NCI-H345 (cell line): ENCODE measurements around the gene TMEM223.
"Not testable (repeated sequence)": the region's sequence is repeated elsewhere in the genome, so short reads cannot be mapped to it uniquely, and the experiment has no call there.

Experiments used
- DNase-seq: peaks from one replicate; lab custom pipeline; 2025; lab: John Stamatoyannopoulos, UW

TMEM223 gene

DNA sequence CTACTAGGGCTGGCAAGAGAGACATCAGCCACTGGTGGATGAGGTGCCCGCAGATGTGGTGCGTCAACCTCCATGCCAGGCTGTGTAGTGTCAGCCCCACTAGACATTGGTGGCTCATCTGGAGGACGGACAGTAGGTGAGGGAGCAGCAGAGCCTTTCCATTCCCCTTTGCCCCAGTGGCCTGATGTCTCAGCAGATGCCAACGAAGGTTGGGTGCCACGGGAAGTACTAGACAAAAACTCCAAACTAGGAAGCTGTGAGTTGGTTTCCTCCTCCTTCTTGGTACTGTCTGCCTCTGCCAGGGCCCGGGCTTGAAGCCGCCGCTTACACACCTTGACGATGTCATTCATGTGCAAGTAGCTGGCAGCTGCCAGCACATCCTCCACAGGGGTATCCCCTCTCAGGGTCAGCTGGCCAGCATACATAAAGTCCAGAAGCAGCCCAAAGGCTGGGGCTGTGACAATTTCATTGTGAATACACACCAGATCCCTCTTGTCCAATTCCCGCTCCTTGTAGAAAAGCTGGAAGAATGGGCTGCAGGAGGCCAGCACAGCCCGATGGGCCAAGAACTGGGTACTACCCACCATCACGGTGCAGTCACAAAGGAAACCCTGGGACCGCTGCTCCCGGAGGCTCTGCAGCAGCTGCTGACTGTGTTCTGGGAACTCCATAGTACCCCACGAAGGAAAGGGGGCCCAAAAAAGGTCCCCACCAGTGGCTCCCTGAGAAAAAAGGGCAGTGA lies 38.6 kb downstream of the TMEM223 start:
- DNase-seq, result no peak

- no peak for DNase-seq
These were observed 39.5 kb downstream of the TMEM223 start for GRCh38 chr11:62752177-62752785.

DNA sequence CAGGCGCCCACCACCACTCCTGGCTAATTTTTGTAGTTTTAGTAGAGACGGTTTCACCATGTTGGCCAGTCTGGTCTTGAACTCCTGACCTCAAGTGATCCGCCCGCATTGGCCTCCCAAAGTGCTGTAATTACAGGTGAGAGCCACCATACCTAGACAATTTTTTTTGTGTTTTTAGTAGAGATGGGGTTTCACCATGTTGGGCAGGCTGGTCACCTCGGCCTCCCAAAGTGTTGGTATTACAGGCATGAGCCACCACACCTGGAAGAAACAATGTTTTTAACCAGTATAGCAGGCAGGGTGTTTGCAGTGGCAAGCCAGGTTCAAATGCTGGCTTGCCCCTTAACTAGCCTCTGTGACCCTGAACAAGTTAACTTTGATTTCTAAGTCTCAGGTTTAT lies 41.9 kb downstream of the TMEM223 start:
- DNase-seq, result not testable (repeated sequence)

GRCh38 chr11:62747475-62748160 lies 44.2 kb downstream of the TMEM223 start:
- no peak for DNase-seq
